GM21825 (cell line): ENCODE results near the gene HIC2.
"Not testable (repeated sequence)": the region's sequence is repeated elsewhere in the genome, so short reads cannot be mapped to it uniquely, and the experiment has no call there.

Experiments
- ATAC-seq: cut with Tn5 transposase; IDR thresholded peaks from one replicate; pipeline ENCODE4 v1.9.1; 2021; ENCODE audit warnings: mild to moderate bottlenecking, moderate library complexity; ENCODE audit not compliant: unreplicated experiment

HIC2 gene

GRCh38 chr22:21434378-21435233, 17.4 kb downstream of the HIC2 start:
- not testable (repeated sequence) for ATAC-seq

DNA sequence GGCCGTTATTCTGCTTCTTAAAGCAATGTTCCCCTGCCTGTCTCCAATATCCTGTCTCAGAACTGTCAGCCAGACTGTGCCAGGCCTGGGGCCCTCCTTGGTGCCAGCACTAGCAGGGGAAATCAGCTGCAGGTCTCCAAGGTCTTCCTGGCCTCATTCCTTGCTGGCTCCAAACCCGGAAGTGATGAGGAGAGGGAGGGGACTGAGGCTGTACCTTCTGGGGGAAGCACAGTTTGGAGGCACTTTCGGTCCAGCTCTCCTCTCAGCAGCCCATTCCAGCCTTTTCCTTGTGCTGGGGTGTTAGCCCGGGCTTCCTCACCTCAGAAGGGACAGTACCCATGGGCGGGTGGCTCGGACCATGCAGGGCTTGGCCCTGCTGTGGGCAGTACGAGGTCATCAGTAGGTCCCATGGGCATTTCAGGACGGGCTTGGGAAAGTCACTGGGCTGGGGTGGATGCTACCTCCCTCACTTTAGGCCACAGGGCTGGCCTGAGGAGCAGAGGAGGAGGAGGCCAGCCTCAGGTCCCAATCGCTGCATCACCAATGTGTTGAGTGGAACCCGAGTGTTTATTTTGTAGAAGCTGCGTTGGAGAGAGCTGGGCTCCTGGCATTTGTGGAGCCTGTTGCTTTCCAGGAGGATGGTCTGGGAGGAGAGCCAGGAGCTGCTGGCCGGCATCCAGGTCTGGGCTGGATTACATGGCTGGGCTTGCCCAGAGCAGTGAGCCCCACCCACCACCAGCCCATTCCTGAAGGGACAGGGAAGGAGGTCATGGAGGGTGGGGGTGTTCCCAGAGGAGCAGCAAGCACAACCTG, 19.0 kb downstream of the HIC2 start:
- not testable (repeated sequence) for ATAC-seq

- ATAC-seq, result not testable (repeated sequence)
These were observed 20.8 kb downstream of the HIC2 start for GRCh38 chr22:21438013-21438412.

GRCh38 chr22:21440018-21440636, 23.0 kb downstream of the HIC2 start:
- not testable (repeated sequence) for ATAC-seq

DNA sequence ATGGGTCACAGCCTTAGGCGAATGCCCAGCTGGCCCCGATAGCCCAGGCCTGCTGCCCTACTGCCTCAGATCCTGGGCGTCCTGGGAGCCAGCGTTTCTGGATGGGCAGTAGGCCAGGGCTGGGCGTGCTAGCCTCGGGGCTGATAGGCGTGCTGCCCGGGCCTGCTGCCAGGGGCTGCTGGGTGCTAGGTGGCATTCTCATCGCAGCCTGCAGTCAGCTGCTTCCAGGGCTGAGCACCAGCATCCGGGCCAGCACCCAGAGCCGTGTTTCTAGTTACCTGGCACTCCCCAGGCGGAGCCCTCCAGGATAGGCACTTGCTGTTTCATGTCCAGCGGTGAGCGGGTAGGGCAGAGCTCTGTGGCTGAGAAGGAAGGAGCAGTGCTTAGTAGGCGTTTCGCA, 23.5 kb downstream of the HIC2 start:
- not testable (repeated sequence) for ATAC-seq

GRCh38 chr22:21441170-21441569, 24.0 kb downstream of the HIC2 start:
- ATAC-seq, result not testable (repeated sequence)

DNA sequence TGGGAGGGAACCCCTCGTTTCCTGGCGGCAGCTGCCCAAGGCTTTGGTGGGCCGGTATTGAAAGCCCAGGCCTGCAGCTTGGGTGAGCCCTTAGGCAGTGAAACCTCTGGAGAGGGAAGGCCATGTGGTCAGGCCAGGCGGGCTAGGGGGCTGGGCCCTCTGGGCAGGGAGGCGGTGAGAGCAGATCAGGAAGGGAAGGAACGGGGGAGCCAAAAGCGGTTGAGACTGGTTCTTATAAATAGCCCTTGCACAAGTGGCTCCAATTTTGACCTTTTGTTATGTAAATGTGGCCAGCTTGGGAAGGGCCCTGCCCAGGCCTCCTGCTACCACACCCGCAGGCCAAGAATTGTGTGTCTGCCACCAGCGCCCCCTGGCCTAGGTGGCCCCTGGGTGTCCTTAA, 25.0 kb downstream of the HIC2 start:
- not testable (repeated sequence) for ATAC-seq

GRCh38 chr22:21442646-21443045, 25.5 kb downstream of the HIC2 start:
- not testable (repeated sequence) for ATAC-seq

GRCh38 chr22:21443057-21443734, 26.0 kb downstream of the HIC2 start:
- ATAC-seq, result no peak

DNA sequence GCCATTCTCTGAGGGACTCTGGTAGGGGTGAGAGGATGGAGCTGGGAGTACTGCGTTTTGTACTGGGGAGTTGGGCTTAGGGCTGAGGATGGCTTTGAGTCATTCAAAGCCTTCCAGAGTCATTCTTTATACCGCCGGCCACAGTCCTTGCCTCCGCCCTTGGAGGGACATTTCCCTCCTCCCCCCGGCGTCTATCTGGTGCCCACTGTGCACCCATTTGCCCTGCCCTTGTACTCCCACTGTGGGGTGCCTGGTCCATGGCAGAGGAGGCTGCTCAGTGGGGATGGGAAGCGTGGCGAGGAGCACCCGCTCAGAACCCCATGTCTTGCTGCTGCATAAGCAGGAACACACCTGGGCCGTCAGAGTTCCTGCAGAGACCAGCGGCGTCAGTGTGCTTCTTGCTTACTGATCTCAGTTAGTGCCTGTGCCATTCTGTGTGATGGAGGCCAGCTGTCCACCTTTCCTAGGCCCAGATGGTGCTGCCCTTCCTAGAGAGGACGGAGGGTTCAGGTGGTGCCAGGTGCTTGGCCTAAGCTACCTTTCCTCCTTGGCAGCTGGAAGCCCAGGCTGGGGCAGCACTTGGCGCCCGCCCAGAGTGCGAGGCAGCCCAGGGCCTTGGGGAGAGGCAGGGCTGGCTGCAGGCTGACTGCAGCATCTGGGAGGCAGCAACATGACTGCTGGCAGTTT, 26.7 kb downstream of the HIC2 start:
- ATAC-seq, result no peak

DNA sequence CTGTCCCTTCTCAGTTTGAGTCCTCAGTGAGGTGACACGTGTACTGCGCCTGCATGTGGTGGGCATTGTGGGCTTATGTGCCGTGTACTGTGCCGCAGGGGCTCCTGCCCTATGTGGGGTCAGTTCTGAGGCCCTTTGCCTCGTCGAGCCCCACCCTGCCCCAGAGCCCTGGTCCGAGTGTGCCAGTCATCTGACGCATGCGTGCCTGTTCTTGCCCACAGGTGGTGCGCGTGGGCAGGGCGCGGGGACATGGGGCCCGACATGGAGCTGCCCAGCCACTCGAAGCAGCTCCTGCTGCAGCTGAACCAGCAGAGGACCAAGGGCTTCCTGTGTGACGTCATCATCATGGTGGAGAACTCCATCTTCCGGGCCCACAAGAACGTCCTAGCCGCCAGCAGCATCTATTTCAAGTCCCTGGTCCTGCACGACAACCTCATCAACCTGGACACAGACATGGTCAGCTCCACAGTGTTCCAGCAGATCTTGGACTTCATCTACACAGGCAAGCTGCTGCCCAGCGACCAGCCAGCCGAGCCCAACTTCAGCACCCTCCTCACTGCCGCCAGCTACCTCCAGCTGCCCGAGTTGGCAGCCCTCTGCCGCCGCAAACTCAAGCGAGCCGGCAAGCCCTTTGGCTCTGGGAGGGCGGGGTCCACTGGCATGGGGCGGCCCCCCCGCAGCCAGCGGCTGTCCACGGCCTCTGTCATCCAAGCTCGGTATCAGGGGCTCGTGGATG, 27.7 kb downstream of the HIC2 start:
- ATAC-seq, result no peak

DNA sequence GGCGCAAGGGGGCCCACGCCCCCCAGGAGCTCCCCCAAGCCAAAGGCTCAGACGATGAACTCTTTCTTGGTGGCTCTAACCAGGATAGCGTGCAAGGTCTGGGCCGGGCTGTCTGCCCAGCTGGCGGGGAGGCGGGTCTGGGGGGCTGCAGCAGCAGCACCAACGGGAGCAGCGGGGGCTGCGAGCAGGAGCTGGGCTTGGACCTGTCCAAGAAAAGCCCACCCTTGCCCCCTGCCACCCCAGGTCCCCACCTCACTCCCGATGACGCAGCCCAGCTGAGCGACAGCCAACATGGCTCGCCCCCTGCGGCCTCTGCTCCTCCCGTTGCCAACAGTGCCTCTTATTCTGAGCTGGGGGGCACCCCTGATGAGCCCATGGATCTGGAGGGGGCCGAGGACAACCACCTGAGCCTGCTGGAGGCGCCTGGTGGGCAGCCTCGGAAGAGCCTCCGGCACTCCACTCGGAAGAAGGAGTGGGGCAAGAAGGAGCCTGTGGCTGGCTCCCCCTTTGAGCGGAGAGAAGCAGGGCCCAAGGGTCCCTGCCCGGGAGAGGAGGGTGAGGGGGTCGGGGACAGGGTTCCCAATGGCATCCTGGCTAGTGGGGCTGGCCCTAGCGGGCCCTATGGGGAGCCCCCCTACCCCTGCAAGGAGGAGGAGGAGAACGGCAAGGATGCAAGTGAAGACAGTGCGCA, 28.4 kb downstream of the HIC2 start:
- no peak for ATAC-seq

GRCh38 chr22:21446128-21446826, 29.1 kb downstream of the HIC2 start:
- no peak for ATAC-seq

GRCh38 chr22:21446827-21447690, 29.9 kb downstream of the HIC2 start:
- no peak for ATAC-seq

- no peak for ATAC-seq
These were observed 30.7 kb downstream of the HIC2 start for GRCh38 chr22:21447694-21448402.

GRCh38 chr22:21448627-21449416, 31.7 kb downstream of the HIC2 start:
- no peak for ATAC-seq
